Cardiac muscle cell (in vitro differentiated cells and primary cell): Measurements from ENCODE around the gene ADAMTS2. TPM values are rescaled to one million over a fixed set of nuclear protein-coding genes. Genes with fewer than 3 reads are reported as not detected.

ENCODE experiments used
- DNase-seq, 2 donors: peaks; one replicate each; pipeline versions ENCODE4 v3.0.0 to v3.0.0-alpha.2; 2010 to 2017; ENCODE audit warnings: low read depth in 1 of 2, low spot score in 1 of 2
- H3K27ac ChIP-seq: fragments of 200-600 bp; sonication (generic); 2 replicates; pipeline ENCODE4 v1.5.1; 2016
- H3K27me3 ChIP-seq: fragments of 200-600 bp; sonication (generic); 2 replicates; pipeline ENCODE4 v1.6.0; 2016; ENCODE audit warnings: control low read depth
- H3K36me3 ChIP-seq: fragments of 200-600 bp; sonication (generic); 2 replicates; pipeline ENCODE4 v1.5.1; 2016; ENCODE audit warnings: control low read depth
- H3K4me1 ChIP-seq: fragments of 200-600 bp; sonication (generic); 2 replicates; pipeline ENCODE4 v1.8.1; 2017; ENCODE audit warnings: low read depth, mild to moderate bottlenecking, mixed run types
- H3K4me3 ChIP-seq: fragments of 200-600 bp; sonication (generic); 2 replicates; pipeline ENCODE4 v1.5.1; 2016; ENCODE audit warnings: mild to moderate bottlenecking
- H3K9me3 ChIP-seq: fragments of 200-600 bp; sonication (generic); 2 replicates; pipeline ENCODE4 v1.5.1; 2017; ENCODE audit warnings: low read depth, mild to moderate bottlenecking, control low read depth
- CTCF ChIP-seq: IDR thresholded peaks from 2 replicates; pipeline ENCODE4 v1.5.1; 2012; ENCODE audit warnings: low read depth, mild to moderate bottlenecking, low read length
- polyA plus RNA-seq: library from polyadenylated mRNA; unstranded; fragments of >200 nt; fragmentation: Nextera tagmentation; extraction: Ambion mirVana; gene quantifications from 2 replicates; pipeline ENCODE4 v1.2.1, GENCODE V29; 2016
- total RNA-seq: library from RNA; depleted of rRNA; stranded (reverse); fragments of >200 nt; gene quantifications from 2 replicates; pipeline ENCODE4 v1.2.3, GENCODE V29; 2016

ADAMTS2 gene
- total and polyA plus RNA-seq, 2 experiments from 2014 or later, result 3.1 to 8.8 TPM

- Histone ChIP-seq H3K4me1 (no peaks in the 10 kb centered on the region), H3K36me3 (no peaks in the 10 kb centered on the region), H3K27me3 (no peaks in the 10 kb centered on the region), H3K4me3 (no peak overlapping the region), H3K27ac (no peak overlapping the region), H3K9me3 (no peaks in the 10 kb centered on the region)
- TF ChIP-seq CTCF, result no peak
- DNase-seq, result no peak
Measured at GRCh38 chr5:179369530-179369884, 24.2 kb upstream of the ADAMTS2 start.

- Histone ChIP-seq H3K36me3 (no peaks in the 10 kb centered on the region), H3K27me3 (no peaks in the 10 kb centered on the region), H3K27ac (no peak overlapping the region), H3K4me1 (no peaks in the 10 kb centered on the region), H3K4me3 (no peak overlapping the region), H3K9me3 (no peaks in the 10 kb centered on the region)
- no peak for TF ChIP-seq CTCF
- no peak for DNase-seq
Measured at GRCh38 chr5:179368806-179369529, 23.7 kb upstream of the ADAMTS2 start.

GRCh38 chr5:179368126-179368805, 23.0 kb upstream of the ADAMTS2 start:
- no peak for TF ChIP-seq CTCF
- no peaks in the 10 kb centered on the region for H3K4me1 ChIP-seq
- no peaks in the 10 kb centered on the region for H3K9me3 ChIP-seq
- no peak overlapping the region for H3K4me3 ChIP-seq
- no peak for DNase-seq
- H3K27me3 ChIP-seq, result no peaks in the 10 kb centered on the region
- H3K36me3 ChIP-seq, result no peaks in the 10 kb centered on the region
- H3K27ac ChIP-seq, result no peak overlapping the region

- Histone ChIP-seq H3K9me3 (no peaks in the 10 kb centered on the region), H3K36me3 (no peaks in the 10 kb centered on the region), H3K4me1 (no peaks in the 10 kb centered on the region), H3K27ac (no peak overlapping the region), H3K4me3 (no peak overlapping the region), H3K27me3 (no peaks in the 10 kb centered on the region)
- TF ChIP-seq CTCF, result no peak
- DNase-seq, result no peak
Measured at GRCh38 chr5:179367491-179367890, 22.2 kb upstream of the ADAMTS2 start.

- H3K27me3 ChIP-seq, result no peaks in the 10 kb centered on the region
- H3K27ac ChIP-seq, result no peak overlapping the region
- H3K36me3 ChIP-seq, result no peaks in the 10 kb centered on the region
- no peak overlapping the region for H3K4me3 ChIP-seq
- no peaks in the 10 kb centered on the region for H3K9me3 ChIP-seq
- no peak for DNase-seq
- H3K4me1 ChIP-seq, result no peaks in the 10 kb centered on the region
- TF ChIP-seq CTCF, result no peak
Measured at GRCh38 chr5:179362355-179362754, 17.1 kb upstream of the ADAMTS2 start.
